GM10266 (cell line): ENCODE measurements around the gene RNF20.
"Not testable (repeated sequence)": the region's sequence is repeated elsewhere in the genome, so short reads cannot be mapped to it uniquely, and the experiment has no call there.

Experiments used
- DNase-seq: peaks from one replicate; pipeline ENCODE4 v3.0.0; 2012; ENCODE audit errors: extremely low spot score
- CTCF ChIP-seq: IDR thresholded peaks from 2 replicates; pipeline ENCODE4 v1.5.1; 2012; ENCODE audit warnings: mild to moderate bottlenecking, low read depth; ENCODE audit not compliant: control insufficient read depth, insufficient read depth; ENCODE audit errors: missing control alignments

RNF20 gene

GRCh38 chr9:101579711-101580545, 46.3 kb downstream of the RNF20 start:
- TF ChIP-seq CTCF, result no peak
- no peak for DNase-seq

- DNase-seq, result no peak
- TF ChIP-seq CTCF, result no peak
Observed at GRCh38 chr9:101582553-101582952, 48.9 kb downstream of the RNF20 start.

GRCh38 chr9:101585740-101586139, 52.1 kb downstream of the RNF20 start:
- no peak for TF ChIP-seq CTCF
- no peak for DNase-seq

GRCh38 chr9:101586651-101587050, 53.0 kb downstream of the RNF20 start:
- TF ChIP-seq CTCF, result no peak

GRCh38 chr9:101587332-101588043, 53.8 kb downstream of the RNF20 start:
- TF ChIP-seq CTCF, result no peak
- DNase-seq, result no peak

More at GRCh38 chr9:101586651-101587050, 53.0 kb downstream of the RNF20 start:
- no peak for DNase-seq

GRCh38 chr9:101590074-101590473, 56.4 kb downstream of the RNF20 start:
- DNase-seq, result not testable (repeated sequence)

GRCh38 chr9:101590901-101591300, 57.2 kb downstream of the RNF20 start:
- DNase-seq, result no peak
- no peak for TF ChIP-seq CTCF
